ENCODE data around the gene ZBTB21.

DNA sequence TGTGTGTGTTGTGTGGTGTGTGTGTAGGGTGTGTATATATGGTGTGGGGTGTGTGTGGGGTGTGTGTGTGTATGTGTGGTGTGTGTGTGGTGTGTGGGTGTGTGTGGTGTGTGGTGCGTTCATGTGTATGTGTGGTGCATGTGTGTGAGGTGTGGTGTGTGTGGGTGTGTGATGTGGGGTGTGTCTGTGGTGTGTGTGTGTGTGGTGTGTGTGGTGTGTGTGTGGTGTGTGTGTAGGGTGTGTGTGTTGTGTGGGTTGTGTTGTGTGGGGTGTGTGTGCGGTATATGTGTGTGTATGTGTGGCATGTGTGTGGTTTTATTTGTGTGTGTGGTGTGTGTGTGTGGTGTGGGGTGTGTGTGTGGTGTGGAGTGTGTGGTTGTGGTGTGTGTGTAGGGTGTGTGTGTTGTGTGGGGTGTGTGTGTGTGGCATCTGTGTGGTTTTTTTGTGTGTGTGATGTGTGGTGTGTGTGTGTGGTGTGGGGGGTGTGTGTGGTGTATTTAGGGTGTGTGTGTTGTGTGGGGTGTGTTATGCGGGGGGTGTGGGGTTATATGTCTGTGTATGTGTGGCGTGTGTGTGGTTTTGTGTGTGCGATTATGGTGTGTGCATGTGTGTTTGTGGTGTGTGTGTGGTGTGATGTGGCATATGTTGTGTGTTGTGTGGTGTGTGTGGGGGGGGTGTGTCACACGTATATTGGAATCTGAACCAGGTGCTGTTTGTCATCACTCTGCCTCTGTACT, 17.1 kb upstream of the ZBTB21 start:
- TF ChIP-seq EZH2phosphoT487 (IDR thresholded peaks at IDR 0.05; ENCODE audit: insufficient read depth, low read depth) (no peak), EZH2 (IDR thresholded peaks at IDR 0.05; ENCODE audit: insufficient read depth, poor library complexity, severe bottlenecking) (no peak)

Measured in GM23248 (cell line).